Measurements from ENCODE around the gene ZNF346. TPM values are rescaled to one million over a fixed set of nuclear protein-coding genes. Genes with fewer than 3 reads are reported as not detected.
"Not testable (repeated sequence)": the region's sequence is repeated elsewhere in the genome, so short reads cannot be mapped to it uniquely, and the experiment has no call there.

The ZNF346 gene
- total and polyA plus RNA-seq, 8 donors: 4.5 to 10.4 (median 7.6) TPM

DNA sequence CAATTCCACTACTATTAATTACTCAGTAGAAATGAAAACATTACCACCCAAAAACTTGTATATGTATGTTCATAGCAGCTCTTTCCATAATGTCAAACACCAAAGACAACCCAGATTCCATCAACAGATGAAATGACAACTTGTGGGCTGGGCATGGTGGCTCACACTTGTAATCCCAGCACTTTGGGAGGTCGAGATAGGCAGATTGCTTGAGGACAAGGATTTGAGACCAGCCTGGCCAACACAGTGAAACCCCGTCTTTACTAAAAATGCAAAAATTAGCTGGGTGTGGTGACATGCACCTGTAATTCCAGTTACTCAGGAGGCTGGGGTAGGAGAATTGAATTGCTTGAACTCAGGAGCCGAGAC lies 27.4 kb upstream of the ZNF346 start:
- H3K27ac ChIP-seq: peak overlapping the region in 2 of 4 donors; percentile 53 to 82
- intact Hi-C loops (cut with DNase I): no loop called here
- no peak for TF ChIP-seq CTCF (IDR thresholded peaks at IDR 0.05)
- FAIRE-seq: no peak
- no peaks in the 10 kb centered on the region for H3K9me3 ChIP-seq
- no peaks in the 10 kb centered on the region for H3K36me3 ChIP-seq
- WGBS, 2 donors: 64 to 78% methylated on average over 3 of the region's 3 CpGs
- H3K4me1 ChIP-seq: peaks cover 3 to 8% (median 5%) of the 10 kb centered on the region in 3 donors
- no peak overlapping the region for H3K4me3 ChIP-seq
- H3K27me3 ChIP-seq: no peaks in the 10 kb centered on the region
- ATAC-seq: peak in 3 of 4 donors; percentile 4 to 13 (median 5)
- DNase-seq: no peak

DNA sequence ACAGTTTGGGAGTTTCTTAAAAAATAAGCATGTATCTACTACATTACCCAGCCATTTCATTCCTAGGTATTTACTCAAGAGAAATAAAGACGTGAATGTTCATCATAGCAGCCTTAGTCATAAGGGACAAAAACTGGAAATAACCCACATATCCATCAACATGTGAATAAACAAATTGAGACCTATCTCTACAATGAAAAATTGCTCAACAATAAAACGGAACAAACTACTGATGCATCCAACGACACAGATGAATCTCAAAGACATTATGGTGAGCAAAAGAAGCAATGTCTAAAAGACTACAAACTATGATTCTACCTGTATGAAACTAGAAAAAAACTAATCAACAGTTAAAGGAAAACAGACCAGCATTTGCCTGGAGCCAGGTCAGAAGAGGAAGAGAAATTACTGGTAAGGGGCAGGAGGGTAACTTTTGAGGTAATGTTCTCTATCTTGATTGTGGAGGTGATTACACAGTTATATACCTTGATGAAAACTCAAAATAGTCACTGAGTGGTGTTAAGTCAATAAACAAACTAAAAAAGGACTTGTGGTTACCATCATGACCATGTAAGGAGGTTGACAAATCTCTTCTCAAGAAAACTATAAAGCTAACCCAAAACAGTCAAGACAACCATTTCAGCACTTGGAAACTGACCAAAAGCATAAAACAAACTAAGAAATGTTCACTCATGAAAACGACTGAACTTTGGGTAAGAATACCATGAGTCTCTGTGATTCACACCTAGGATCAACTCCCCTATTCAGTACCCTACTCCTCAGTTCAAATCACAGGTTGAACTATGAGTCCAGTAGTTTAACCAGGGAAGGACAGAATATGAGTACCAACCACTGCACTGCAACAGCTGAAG lies 26.4 kb upstream of the ZNF346 start:
- no peak overlapping the region for H3K4me3 ChIP-seq
- H3K9me3 ChIP-seq: no peaks in the 10 kb centered on the region
- peak overlapping the region in 2 of 4 donors; percentile 53 to 82 for H3K27ac ChIP-seq
- H3K36me3 ChIP-seq: no peaks in the 10 kb centered on the region
- H3K27me3 ChIP-seq: no peaks in the 10 kb centered on the region
- TF ChIP-seq CTCF (IDR thresholded peaks at IDR 0.05): no peak
- no peak for FAIRE-seq
- WGBS, 2 donors: 26 to 30% methylated on average over 4 of the region's 4 CpGs
- peak in 1 of 4 donors; percentile 14 for ATAC-seq
- DNase-seq: no peak
- intact Hi-C loops (cut with DNase I): no loop called here
- peaks cover 3 to 8% (median 5%) of the 10 kb centered on the region in 3 donors for H3K4me1 ChIP-seq

DNA sequence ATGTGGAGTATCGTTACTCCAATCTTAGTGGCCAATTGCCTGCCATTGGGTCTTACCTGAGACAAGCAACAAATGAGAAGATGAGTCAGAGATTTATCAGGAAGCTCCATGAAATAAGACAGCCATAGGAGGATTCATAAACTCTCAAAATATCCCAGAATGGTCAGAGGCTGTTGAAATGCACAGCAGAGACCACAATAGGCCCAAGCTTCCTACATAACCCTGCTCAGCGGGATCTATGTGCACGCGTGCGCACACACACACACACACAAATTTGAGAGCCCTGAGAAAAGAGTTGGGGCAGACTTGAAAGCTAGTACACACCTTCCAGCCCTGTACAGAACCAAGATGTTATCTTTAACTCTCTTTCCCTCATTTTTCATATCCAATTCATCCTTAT lies 25.7 kb upstream of the ZNF346 start:
- ATAC-seq: no peak
- no peak for DNase-seq
- TF ChIP-seq CTCF (IDR thresholded peaks at IDR 0.05): no peak
- no peaks in the 10 kb centered on the region for H3K27me3 ChIP-seq
- no peaks in the 10 kb centered on the region for H3K36me3 ChIP-seq
- intact Hi-C loops (cut with DNase I): no loop called here
- no peak for FAIRE-seq
- no peaks in the 10 kb centered on the region for H3K9me3 ChIP-seq
- peak overlapping the region in 1 of 4 donors; percentile 82 for H3K27ac ChIP-seq
- peaks cover 3 to 8% (median 5%) of the 10 kb centered on the region in 3 donors for H3K4me1 ChIP-seq
- H3K4me3 ChIP-seq: no peak overlapping the region
- WGBS, 2 donors: 85 to 90% methylated on average over 5 of the region's 5 CpGs

- Histone ChIP-seq H3K9me3 (no peaks in the 10 kb centered on the region), H3K27ac (no peak overlapping the region), H3K4me3 (no peak overlapping the region), H3K36me3 (no peaks in the 10 kb centered on the region), H3K27me3 (no peaks in the 10 kb centered on the region), H3K4me1 (peaks cover 3 to 8% (median 5%) of the 10 kb centered on the region in 3 donors)
- WGBS, 2 donors: 97 to 98% methylated on average over 5 of the region's 5 CpGs
- intact Hi-C loops (cut with DNase I): no loop called here
- ATAC-seq (no peak), DNase-seq (no peak), FAIRE-seq (no peak)
- no peak for TF ChIP-seq CTCF (IDR thresholded peaks at IDR 0.05)
Measured at GRCh38 chr5:176998828-176999227, 23.7 kb upstream of the ZNF346 start.

- ATAC-seq; FAIRE-seq; H3K27ac ChIP-seq; H3K4me3 ChIP-seq; intact Hi-C loops (cut with DNase I); DNase-seq; H3K27me3 ChIP-seq; H3K4me1 ChIP-seq; H3K36me3 ChIP-seq; H3K9me3 ChIP-seq: not testable (repeated sequence)
Measured at GRCh38 chr5:176999526-176999925, 23.0 kb upstream of the ZNF346 start.

All from pancreas (tissue), 10 donors.